HG02588 (cell line): ENCODE results near the gene ZNF438.

ENCODE experiments used
- ATAC-seq: cut with Tn5 transposase; IDR thresholded peaks from one replicate; pipeline ENCODE4 v1.9.1; 2021; ENCODE audit warnings: mild to moderate bottlenecking, moderate library complexity; ENCODE audit not compliant: unreplicated experiment

The ZNF438 gene

GRCh38 chr10:30894221-30894620 lies 137.4 kb downstream of the ZNF438 start:
- no peak for ATAC-seq

- ATAC-seq, result no peak
These were observed 138.5 kb downstream of the ZNF438 start for GRCh38 chr10:30893208-30893607.

- no peak for ATAC-seq
These were observed 143.8 kb downstream of the ZNF438 start for GRCh38 chr10:30887839-30888238.

- ATAC-seq, result no peak
These were observed 146.2 kb downstream of the ZNF438 start for GRCh38 chr10:30885423-30885822.

- no peak for ATAC-seq
These were observed 147.9 kb downstream of the ZNF438 start for GRCh38 chr10:30883751-30884150.

- no peak for ATAC-seq
These were observed 148.5 kb downstream of the ZNF438 start for GRCh38 chr10:30883116-30883515.

- no peak for ATAC-seq
These were observed 149.4 kb downstream of the ZNF438 start for GRCh38 chr10:30882281-30882680.

- ATAC-seq, result no peak
These were observed 152.7 kb downstream of the ZNF438 start for GRCh38 chr10:30878920-30879319.

- ATAC-seq, result no peak
These were observed 154.6 kb downstream of the ZNF438 start for GRCh38 chr10:30877111-30877510.

GRCh38 chr10:30873411-30873810 lies 158.3 kb downstream of the ZNF438 start:
- no peak for ATAC-seq

GRCh38 chr10:30870896-30871295 lies 160.8 kb downstream of the ZNF438 start:
- no peak for ATAC-seq

GRCh38 chr10:30869566-30869965 lies 162.1 kb downstream of the ZNF438 start:
- no peak for ATAC-seq

- no peak for ATAC-seq
These were observed 163.1 kb downstream of the ZNF438 start for GRCh38 chr10:30868611-30869010.

GRCh38 chr10:30866896-30867295 lies 164.8 kb downstream of the ZNF438 start:
- ATAC-seq, result no peak

- no peak for ATAC-seq
These were observed 166.3 kb downstream of the ZNF438 start for GRCh38 chr10:30865141-30865926.

- ATAC-seq, result no peak
These were observed 168.0 kb downstream of the ZNF438 start for GRCh38 chr10:30863516-30864210.

- ATAC-seq, result no peak
These were observed 169.2 kb downstream of the ZNF438 start for GRCh38 chr10:30862486-30862885.

- no peak for ATAC-seq
These were observed 169.7 kb downstream of the ZNF438 start for GRCh38 chr10:30861976-30862375.

GRCh38 chr10:30861221-30861620 lies 170.4 kb downstream of the ZNF438 start:
- no peak for ATAC-seq

- no peak for ATAC-seq
These were observed 173.2 kb downstream of the ZNF438 start for GRCh38 chr10:30858499-30858898.

GRCh38 chr10:30857803-30858202 lies 173.9 kb downstream of the ZNF438 start:
- no peak for ATAC-seq

- ATAC-seq, result no peak
These were observed 176.5 kb downstream of the ZNF438 start for GRCh38 chr10:30855131-30855530.
